GM19438 (cell line): ENCODE data around the gene ASIP.
A peak's percentile ranks its signal among the peaks of the same experiment; 100 is the strongest.
"Not testable (repeated sequence)": the region's sequence is repeated elsewhere in the genome, so short reads cannot be mapped to it uniquely, and the experiment has no call there.

Source experiments
- ATAC-seq: cut with Tn5 transposase; IDR thresholded peaks from one replicate; pipeline ENCODE4 v1.9.1; 2021; ENCODE audit warnings: low read depth; ENCODE audit not compliant: unreplicated experiment

The ASIP gene

GRCh38 chr20:34282041-34282440 is 40.8 kb downstream of the ASIP start:
- ATAC-seq: no peak

GRCh38 chr20:34283844-34284243 is 42.6 kb downstream of the ASIP start:
- no peak for ATAC-seq

GRCh38 chr20:34285450-34285849 is 44.2 kb downstream of the ASIP start:
- ATAC-seq: no peak

- not testable (repeated sequence) for ATAC-seq
Measured at GRCh38 chr20:34287500-34287899, 46.3 kb downstream of the ASIP start.

- ATAC-seq: no peak
Measured at GRCh38 chr20:34290471-34290870, 49.2 kb downstream of the ASIP start.

GRCh38 chr20:34292496-34292895 is 51.3 kb downstream of the ASIP start:
- no peak for ATAC-seq

- ATAC-seq: no peak
Measured at GRCh38 chr20:34293119-34293518, 51.9 kb downstream of the ASIP start.

- ATAC-seq: no peak
Measured at GRCh38 chr20:34293589-34293988, 52.4 kb downstream of the ASIP start.

GRCh38 chr20:34294563-34294962 is 53.3 kb downstream of the ASIP start:
- ATAC-seq: no peak

GRCh38 chr20:34295284-34295683 is 54.1 kb downstream of the ASIP start:
- no peak for ATAC-seq

GRCh38 chr20:34296468-34296867 is 55.2 kb downstream of the ASIP start:
- ATAC-seq: no peak

- ATAC-seq: not testable (repeated sequence)
Measured at GRCh38 chr20:34298294-34298784, 57.1 kb downstream of the ASIP start.

GRCh38 chr20:34299556-34300255 is 58.5 kb downstream of the ASIP start:
- no peak for ATAC-seq

GRCh38 chr20:34300256-34300806 is 59.1 kb downstream of the ASIP start:
- no peak for ATAC-seq

- no peak for ATAC-seq
Measured at GRCh38 chr20:34300809-34301586, 59.8 kb downstream of the ASIP start.

- no peak for ATAC-seq
Measured at GRCh38 chr20:34301587-34302311, 60.5 kb downstream of the ASIP start.

- ATAC-seq: no peak
Measured at GRCh38 chr20:34302312-34302722, 61.1 kb downstream of the ASIP start.

GRCh38 chr20:34302723-34303533 is 61.7 kb downstream of the ASIP start, which contains the start of gene AHCY:
Gene AHCY, minus strand, starts transcription at chr20:34303355. Its CDS starts 85 bp downstream, at chr20:34303270.
- ATAC-seq: peak; percentile 87

GRCh38 chr20:34305333-34306230 is 64.4 kb downstream of the ASIP start:
- ATAC-seq: no peak
